Caco-2 (cell line): ENCODE results near the gene LRRC42. TPM values are rescaled to one million over a fixed set of nuclear protein-coding genes. Genes with fewer than 3 reads are reported as not detected.

Experiments used
- BruUV-seq: library from RNA; stranded (reverse); fragments of 400-500 nt; replicated peaks from 2 replicates; lab custom pipeline; 2021; lab: Mats Ljungman, UMichigan
- CTCF ChIA-PET: fragments of 300-600 bp; sonication (Branson Sonifier 250); formaldehyde crosslinking; loops from one replicate; lab custom pipeline; 2022; ENCODE audit warnings: antibody characterized with exemption; lab: Charles Lee
- POLR2A ChIA-PET: fragments of 300-600 bp; sonication (Branson Sonifier 250); formaldehyde crosslinking; loops from one replicate; lab custom pipeline; 2022; ENCODE audit warnings: antibody characterized with exemption; lab: Charles Lee
- DNase-seq, 2 experiments: peaks; one replicate each; pipeline versions ENCODE4 v3.0.0 to v3.0.0-alpha.2; 2020 to 2022
- H3K27me3 ChIP-seq: replicated peaks from 2 replicates; pipeline ENCODE4 v1.6.0; 2011; ENCODE audit warnings: low read length; ENCODE audit not compliant: control insufficient read depth, insufficient read depth
- H3K36me3 ChIP-seq: 2 replicates; pipeline ENCODE4 v1.5.1; 2011; ENCODE audit warnings: low read length; ENCODE audit not compliant: control insufficient read depth, insufficient read depth
- H3K4me1 ChIP-seq: fragments of 250-450 bp; sonication (Bioruptor Pico); 2 replicates; pipeline ENCODE4 v1.5.1; 2020; ENCODE audit warnings: mild to moderate bottlenecking
- H3K4me3 ChIP-seq: 2 replicates; pipeline ENCODE4 v1.5.1; 2011; ENCODE audit warnings: low read depth, mild to moderate bottlenecking, control low read depth, low read length
- H3K9me3 ChIP-seq: fragments of 250-450 bp; sonication (Bioruptor Pico); 2 replicates; pipeline ENCODE4 v1.5.1; 2020; ENCODE audit warnings: mild to moderate bottlenecking, moderate library complexity
- H3K27ac Mint-ChIP-seq: one replicate; pipeline ENCODE4 v1.8.0; 2022; ENCODE audit warnings: mixed read lengths; ENCODE audit not compliant: unreplicated experiment
- H3K27me3 Mint-ChIP-seq: one replicate; pipeline ENCODE4 v1.8.0; 2022; ENCODE audit warnings: mixed read lengths; ENCODE audit not compliant: insufficient read depth, unreplicated experiment
- H3K36me3 Mint-ChIP-seq: one replicate; pipeline ENCODE4 v1.8.0; 2022; ENCODE audit warnings: mild to moderate bottlenecking, mixed read lengths; ENCODE audit not compliant: insufficient read depth, unreplicated experiment
- H3K4me1 Mint-ChIP-seq: one replicate; pipeline ENCODE4 v1.8.0; 2022; ENCODE audit warnings: low read depth, mixed read lengths; ENCODE audit not compliant: unreplicated experiment
- H3K4me3 Mint-ChIP-seq: one replicate; pipeline ENCODE4 v1.8.0; 2022; ENCODE audit warnings: mild to moderate bottlenecking, moderate library complexity, mixed read lengths; ENCODE audit not compliant: unreplicated experiment
- H3K9me3 Mint-ChIP-seq: one replicate; pipeline ENCODE4 v1.8.0; 2022; ENCODE audit warnings: mixed read lengths; ENCODE audit not compliant: unreplicated experiment
- CTCF ChIP-seq, 2 experiments: fragments of 200-600 bp in 1 of 2; IDR thresholded peaks; 1 replicate in 1 of 2; 2 replicates in 1 of 2; pipeline versions ENCODE4 v1.5.1 to v1.8.0; 2011 to 2022; ENCODE audit warnings: antibody characterized with exemption in 1 of 2, control low read depth in 1 of 2, inconsistent platforms in 1 of 2, low read depth in 1 of 2, low read length in 1 of 2, mild to moderate bottlenecking in 1 of 2, moderate library complexity in 1 of 2; ENCODE audit not compliant: insufficient read depth in 1 of 2, severe bottlenecking in 1 of 2, unreplicated experiment in 1 of 2
- intact Hi-C: fragments of 100-400 bp; cut with micrococcal nuclease; formaldehyde crosslinking; loops from one replicate; pipeline ENCODE4 v1.10.0; 2022; ENCODE audit not compliant: unreplicated experiment
- total RNA-seq: library from RNA; stranded (reverse); gene quantifications from 2 replicates; pipeline ENCODE4 v1.2.3, GENCODE V29; 2022

LRRC42 gene
- total RNA-seq, 1 experiment from 2014 or later: 38.9 TPM

GRCh38 chr1:53982034-53982762 lies 36.0 kb downstream of the LRRC42 start:
- Mint-ChIP-seq H3K4me1 (peaks cover 7% of the 10 kb centered on the region), H3K4me3 (peak overlapping the region; percentile 66), H3K27me3 (no peaks in the 10 kb centered on the region), H3K9me3 (no peaks in the 10 kb centered on the region), H3K36me3 (no peaks in the 10 kb centered on the region), H3K27ac (peak overlapping the region; percentile 81)
- no TSS peak for BruUV-seq
- H3K27me3 ChIP-seq: no peaks in the 10 kb centered on the region
- CTCF ChIA-PET: no interaction called here
- H3K4me3 ChIP-seq: peak overlapping the region; percentile 4
- POLR2A ChIA-PET: no interaction called here
- H3K9me3 ChIP-seq: no peaks in the 10 kb centered on the region
- intact Hi-C loops: no loop called here
- peaks cover 4% of the 10 kb centered on the region; the same call in 1 of the 2 replicates for H3K4me1 ChIP-seq
- peak; percentile 45 to 46 for DNase-seq
- H3K36me3 ChIP-seq: no peaks in the 10 kb centered on the region
- no peak for TF ChIP-seq CTCF (IDR thresholded peaks at IDR 0.05; ENCODE audit: insufficient read depth in 1 of 2, low read depth in 1 of 2, low read length in 1 of 2, severe bottlenecking in 1 of 2, unreplicated experiment in 1 of 2)

- Mint-ChIP-seq H3K36me3 (no peaks in the 10 kb centered on the region), H3K27ac (peak overlapping the region; percentile 81), H3K27me3 (no peaks in the 10 kb centered on the region), H3K9me3 (no peaks in the 10 kb centered on the region), H3K4me3 (peak overlapping the region; percentile 66), H3K4me1 (peaks cover 7% of the 10 kb centered on the region)
- Histone ChIP-seq H3K4me3 (peak overlapping the region; percentile 4), H3K36me3 (no peaks in the 10 kb centered on the region), H3K9me3 (no peaks in the 10 kb centered on the region), H3K27me3 (no peaks in the 10 kb centered on the region), H3K4me1 (peaks cover 4% of the 10 kb centered on the region; the same call in 1 of the 2 replicates)
- ChIA-PET POLR2A (no interaction called here), CTCF (no interaction called here)
- no peak for TF ChIP-seq CTCF (IDR thresholded peaks at IDR 0.05; ENCODE audit: insufficient read depth in 1 of 2, low read depth in 1 of 2, low read length in 1 of 2, severe bottlenecking in 1 of 2, unreplicated experiment in 1 of 2)
- intact Hi-C loops: no loop called here
- no peak for DNase-seq
- no TSS peak for BruUV-seq
Measured at GRCh38 chr1:53982763-53983104, 36.6 kb downstream of the LRRC42 start.

GRCh38 chr1:53984726-53985125 lies 38.6 kb downstream of the LRRC42 start:
- H3K27ac Mint-ChIP-seq: no peak overlapping the region
- no TSS peak for BruUV-seq
- POLR2A ChIA-PET: no interaction called here

More at GRCh38 chr1:53984726-53985125, 38.6 kb downstream of the LRRC42 start:
- Histone ChIP-seq H3K36me3 (no peaks in the 10 kb centered on the region), H3K27me3 (no peaks in the 10 kb centered on the region), H3K4me1 (peaks cover 4% of the 10 kb centered on the region; the same call in 1 of the 2 replicates), H3K4me3 (no peak overlapping the region), H3K9me3 (no peaks in the 10 kb centered on the region)
- Mint-ChIP-seq H3K4me1 (peaks cover 7% of the 10 kb centered on the region), H3K9me3 (no peaks in the 10 kb centered on the region), H3K27me3 (no peaks in the 10 kb centered on the region), H3K4me3 (no peak overlapping the region), H3K36me3 (no peaks in the 10 kb centered on the region)
- no peak for TF ChIP-seq CTCF (IDR thresholded peaks at IDR 0.05; ENCODE audit: insufficient read depth in 1 of 2, low read depth in 1 of 2, low read length in 1 of 2, severe bottlenecking in 1 of 2, unreplicated experiment in 1 of 2)
- DNase-seq: no peak
- intact Hi-C loops: no loop called here
- CTCF ChIA-PET: interaction anchor here (0.6 kb wide), 1 partner anchor 43 kb away, joined by 3 read pairs; no protein-coding TSS in a partner anchor
